ENCODE data around the gene ANGPTL1.
"Not testable (repeated sequence)": the region's sequence is repeated elsewhere in the genome, so short reads cannot be mapped to it uniquely, and the experiment has no call there.

The ANGPTL1 gene

DNA sequence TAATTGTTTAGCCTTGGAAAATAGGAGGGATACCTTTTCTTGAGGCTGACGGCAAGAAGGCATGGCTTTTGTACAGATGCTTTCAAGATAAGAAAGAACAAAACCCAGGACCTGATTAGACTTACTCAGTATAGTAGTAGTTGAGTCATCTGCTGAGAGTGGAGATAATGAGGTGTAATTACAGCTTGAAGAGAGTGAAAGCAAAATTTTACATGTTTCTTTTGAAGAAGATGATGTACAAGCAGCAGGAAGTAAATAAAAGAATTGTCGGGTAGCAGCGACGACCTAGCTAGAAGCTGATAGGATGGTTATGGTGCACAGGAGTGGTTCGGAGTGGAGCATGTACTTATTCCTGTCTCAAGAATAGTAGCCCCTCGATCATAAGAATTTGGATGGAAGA lies 6.6 kb downstream of the ANGPTL1 start:
- no peak for DNase-seq

DNA sequence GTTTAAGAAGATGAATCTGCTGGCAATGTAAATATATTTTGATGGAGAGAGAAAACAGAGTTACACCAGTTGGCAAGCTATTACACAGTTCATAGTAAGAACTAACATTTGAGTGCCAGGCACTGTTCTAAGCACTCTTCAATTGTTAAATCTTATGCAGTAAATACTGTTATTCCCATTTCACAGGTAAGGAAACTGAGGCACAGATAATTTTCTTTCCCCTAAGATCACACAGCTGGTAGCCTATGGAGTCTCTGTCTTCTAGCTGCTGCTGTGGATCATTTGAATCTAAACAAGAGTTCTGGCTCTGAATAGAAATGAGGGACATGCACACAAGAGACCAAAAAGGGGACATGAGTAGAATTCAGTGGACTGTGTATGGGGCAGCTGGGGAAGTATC lies 8.0 kb downstream of the ANGPTL1 start:
- no peak for DNase-seq

DNA sequence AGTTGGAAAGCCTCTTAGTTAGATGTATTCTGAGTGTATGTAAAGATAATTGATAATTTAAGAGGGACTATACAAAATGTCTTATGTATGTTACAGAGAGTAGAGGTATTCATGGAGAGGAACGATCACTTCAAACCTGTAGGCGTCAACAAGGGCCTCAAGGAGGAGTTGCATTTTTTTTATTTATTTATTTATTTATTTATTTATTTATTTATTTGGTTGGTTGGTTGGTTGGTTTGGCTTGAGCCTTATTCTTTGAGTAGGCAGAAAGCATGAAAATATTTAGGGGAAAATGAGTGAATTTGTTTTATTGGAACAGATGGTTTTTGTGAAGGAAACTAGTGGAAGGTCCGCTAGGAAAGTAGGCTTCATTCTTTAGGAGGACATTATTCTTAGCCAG lies 8.5 kb downstream of the ANGPTL1 start:
- DNase-seq, result no peak

DNA sequence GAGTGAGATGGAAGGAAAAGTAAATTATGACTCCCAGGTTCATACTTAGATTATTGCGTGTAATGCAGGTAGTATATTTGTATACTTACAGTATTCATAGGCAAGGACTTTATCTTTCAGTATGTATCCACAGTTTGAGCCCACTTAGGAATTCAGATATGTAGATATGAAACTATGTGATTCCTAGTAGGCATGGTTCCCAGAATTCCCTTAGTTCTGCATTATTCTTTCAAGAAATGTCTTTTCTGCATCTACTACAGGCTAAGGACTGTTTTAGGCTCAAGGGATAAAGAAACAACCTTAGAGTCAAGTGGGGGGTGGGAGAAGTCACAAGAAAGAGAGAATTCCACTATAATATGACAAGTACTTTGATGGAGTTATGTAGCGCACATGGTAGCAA lies 13.8 kb downstream of the ANGPTL1 start:
- DNase-seq, result no peak

DNA sequence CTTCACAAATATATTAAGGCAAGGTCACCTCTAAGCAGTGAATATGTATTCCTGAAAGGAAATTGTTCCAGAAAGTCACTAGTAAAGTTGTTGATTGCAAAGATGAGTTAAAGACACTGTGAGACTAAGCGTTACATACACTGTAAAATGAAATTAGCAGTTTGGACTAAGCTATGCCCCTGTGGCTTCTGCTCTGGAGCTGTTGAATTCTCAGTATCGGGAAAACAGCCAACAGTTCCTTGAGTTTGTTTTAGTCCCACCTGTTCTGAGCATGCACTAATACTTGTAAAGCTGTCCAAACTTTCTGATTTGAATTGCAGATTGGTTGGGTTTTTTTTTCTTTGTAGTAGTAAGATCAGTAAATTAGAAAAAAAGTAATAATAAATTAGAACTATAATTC lies 21.0 kb downstream of the ANGPTL1 start:
- DNase-seq, result no peak

DNA sequence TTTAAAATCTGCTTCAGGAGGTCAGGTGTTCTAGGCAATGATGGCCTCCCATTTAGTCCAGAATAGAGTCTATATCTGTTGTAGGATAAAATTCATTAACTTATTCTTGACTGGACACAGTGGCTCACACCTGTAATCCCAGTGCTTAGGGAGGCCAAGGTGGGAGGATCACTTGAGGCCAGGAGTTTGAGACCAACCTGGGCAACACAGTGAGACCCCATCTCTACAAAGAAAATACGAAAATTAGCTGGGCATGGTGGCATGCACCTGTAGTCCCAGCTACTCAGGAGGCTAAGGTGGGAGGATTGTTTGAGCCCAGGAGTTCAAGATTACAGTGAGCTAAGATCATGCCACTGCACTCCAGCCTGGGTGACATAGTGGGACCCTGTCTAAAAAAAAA lies 23.0 kb downstream of the ANGPTL1 start:
- DNase-seq, result not testable (repeated sequence)

DNA sequence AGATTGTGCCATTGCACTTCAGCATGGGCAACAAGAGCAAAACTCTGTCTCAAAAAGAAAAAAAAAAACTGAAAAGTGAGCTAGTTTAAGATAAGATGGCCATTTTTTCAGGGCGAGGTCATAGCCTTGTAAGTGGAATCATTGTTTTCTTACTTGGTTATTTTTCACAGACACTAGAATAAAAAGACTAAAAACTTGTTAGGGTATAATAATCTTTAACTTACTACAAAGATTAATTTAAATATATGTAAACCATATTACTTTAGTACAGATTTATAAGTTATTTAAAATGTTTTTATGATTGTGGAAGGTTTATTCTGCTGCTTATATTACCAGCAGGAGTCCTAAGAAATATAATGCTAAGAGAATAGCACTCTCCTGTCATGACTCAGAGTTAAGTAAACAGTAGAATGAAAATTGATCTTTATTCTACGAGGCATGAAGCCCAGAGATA lies 23.5 kb downstream of the ANGPTL1 start:
- DNase-seq, result no peak

DNA sequence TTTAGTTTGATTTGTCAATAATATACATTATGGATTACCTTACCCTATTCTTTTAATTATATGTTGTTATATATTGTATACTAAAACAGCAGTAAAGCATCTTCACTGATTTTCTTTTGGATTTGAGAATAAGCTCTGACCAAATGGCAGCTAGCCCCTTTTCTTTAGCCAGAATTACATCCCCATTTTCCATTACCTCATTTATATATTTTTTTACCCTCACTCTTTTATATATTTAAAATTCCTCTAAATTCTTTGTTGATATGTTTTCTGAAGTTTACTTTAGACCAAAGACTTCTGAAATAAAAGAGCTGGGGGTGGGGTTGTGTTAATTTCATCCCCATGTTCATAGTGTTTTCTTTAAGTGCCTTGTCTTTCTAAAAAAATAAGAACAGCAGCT lies 24.6 kb downstream of the ANGPTL1 start:
- DNase-seq, result no peak

DNA sequence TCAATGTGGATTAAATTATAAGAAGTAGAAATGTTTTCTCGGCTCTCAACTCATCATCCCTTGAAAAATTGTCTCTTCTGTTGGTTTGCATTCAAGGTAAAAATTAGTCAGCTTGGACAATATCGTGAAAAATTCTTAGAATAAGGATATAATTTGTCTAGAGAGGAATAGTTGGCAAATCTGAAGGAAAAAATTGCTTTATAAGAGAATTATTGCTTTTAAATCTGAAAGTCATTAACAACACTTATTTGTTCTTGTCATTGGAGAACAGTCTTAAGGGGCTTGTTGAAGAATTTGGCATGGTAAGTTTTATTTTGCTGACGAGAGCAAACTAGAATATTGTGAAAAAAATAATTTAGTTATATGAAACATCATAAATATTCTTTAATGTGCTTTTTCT lies 26.4 kb downstream of the ANGPTL1 start:
- no peak for DNase-seq

DNA sequence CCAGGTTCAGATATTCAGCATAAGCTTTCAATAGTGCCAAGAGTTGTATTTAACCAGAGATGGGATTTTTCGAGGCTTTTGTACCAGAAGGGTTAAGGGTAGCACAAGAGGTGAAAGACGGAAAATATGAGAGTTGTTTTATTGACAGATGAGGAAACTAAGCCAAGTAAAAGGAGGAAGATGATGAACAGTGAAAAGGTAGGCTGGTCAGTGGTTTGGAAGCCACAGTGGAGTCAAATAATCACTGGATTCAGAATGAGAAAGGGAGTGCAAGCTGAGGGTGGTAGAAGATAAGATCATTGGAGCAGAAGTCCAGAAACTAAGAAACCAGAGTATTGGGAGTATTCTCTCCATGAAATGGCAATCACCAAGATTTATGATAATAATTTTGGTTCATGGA lies 45.7 kb downstream of the ANGPTL1 start:
- DNase-seq, result no peak

DNA sequence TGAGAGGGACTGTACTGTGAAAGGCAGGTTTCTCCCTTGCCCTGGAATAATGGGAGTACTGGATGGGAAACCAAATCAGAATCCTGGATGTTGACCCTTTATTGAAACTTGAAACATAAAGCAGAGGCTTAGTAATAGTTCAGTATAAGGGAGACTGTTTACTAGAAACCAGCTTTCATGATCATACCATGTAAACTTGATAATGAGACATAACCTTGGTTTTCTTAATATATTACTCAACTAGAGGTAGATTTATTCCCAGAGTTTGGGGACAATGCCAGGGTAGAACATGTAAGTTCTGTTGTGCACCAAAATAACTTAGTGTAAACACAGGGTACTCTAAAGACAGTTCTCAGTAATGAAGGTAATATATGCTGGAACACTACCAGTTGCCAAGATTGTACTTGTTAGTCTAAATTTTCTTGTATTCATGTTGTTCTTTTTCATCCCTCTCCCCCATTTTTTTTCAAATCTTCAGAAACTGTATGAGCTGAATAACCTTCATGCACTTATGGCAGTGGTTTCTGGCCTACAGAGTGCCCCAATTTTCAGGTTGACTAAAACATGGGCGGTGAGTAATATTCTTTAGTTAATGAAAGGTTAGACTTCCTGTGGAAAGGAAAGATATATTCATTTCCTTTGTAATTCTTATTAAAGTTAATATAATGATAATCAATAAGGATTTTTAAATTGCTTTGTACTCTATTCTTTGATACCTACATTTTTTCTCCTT lies 49.6 kb downstream of the ANGPTL1 start:
- DNase-seq, result no peak

DNA sequence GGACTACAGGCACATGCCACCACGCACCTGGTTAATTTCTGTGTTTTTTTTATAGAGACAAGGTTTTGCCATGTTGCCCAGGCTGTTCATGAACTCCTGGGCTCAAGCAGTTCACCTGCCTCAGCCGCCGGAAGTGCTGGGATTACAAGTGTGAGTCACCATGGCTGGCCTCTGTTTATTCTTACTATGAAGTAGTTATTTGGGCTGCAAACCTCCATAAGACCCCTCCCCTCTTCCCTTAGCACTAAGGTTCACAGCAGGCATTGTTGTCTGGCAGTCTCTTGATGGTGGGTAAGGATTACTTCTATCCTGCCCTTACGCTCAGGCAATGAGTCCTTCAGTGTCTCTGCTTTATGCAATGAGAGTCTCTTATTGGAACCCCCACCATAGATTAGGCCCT lies 51.8 kb downstream of the ANGPTL1 start:
- DNase-seq, result no peak

DNA sequence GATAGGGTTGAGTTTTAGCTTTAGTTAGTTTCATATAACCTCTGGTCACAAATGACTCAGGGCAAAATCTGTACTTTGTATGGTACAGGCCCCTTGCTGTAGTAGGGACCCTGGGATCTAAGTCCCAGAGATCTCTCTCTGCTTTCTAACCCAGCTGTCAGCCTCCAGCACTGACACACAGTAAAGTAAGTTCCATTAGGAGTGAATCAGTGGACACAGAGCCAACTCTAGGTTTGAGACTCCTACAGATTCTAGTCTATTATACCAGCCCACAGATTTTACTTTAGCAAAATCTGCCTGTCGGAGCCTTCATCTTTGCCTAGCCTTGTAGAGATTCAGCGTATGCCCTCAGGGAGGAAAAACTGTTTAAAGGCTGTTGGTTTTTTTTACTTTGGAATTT lies 52.5 kb downstream of the ANGPTL1 start:
- DNase-seq, result no peak

DNA sequence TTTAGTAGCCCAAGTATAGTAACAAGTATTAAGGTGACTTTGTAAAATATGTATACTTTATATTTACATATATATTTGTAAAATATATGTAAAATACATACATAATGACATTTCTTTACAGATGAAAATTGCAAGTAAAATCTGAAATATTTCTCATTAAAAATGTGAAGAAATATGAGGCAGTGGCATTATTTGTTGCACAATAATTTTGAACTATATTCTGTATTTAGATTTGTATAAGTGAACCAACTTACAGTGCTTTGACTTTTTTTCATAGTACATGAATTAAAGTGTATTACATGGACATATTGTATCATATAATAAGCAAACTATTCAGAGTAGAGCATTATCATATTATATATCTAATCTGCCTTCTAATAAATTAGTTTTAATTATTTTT lies 60.3 kb downstream of the ANGPTL1 start:
- no peak for DNase-seq

DNA sequence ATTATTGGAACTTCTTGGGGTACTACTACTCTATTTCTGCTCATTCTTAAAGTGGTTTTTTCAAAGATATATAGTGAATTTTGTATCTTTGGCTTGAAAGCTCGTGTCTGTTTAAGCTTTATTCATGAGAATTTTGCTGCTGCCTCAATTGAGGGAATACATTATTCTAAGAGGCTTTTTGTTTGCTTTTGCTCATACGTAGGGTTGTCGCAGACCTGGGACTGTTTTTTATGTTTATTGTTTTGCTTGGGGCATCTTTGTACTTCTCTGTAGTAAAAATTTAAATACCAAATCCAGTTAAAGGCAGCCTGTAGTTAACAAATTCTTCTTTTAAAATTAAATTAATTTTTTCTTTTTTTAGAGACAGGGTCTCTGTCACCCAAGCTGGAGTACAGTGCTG lies 62.3 kb downstream of the ANGPTL1 start:
- DNase-seq, result no peak

DNA sequence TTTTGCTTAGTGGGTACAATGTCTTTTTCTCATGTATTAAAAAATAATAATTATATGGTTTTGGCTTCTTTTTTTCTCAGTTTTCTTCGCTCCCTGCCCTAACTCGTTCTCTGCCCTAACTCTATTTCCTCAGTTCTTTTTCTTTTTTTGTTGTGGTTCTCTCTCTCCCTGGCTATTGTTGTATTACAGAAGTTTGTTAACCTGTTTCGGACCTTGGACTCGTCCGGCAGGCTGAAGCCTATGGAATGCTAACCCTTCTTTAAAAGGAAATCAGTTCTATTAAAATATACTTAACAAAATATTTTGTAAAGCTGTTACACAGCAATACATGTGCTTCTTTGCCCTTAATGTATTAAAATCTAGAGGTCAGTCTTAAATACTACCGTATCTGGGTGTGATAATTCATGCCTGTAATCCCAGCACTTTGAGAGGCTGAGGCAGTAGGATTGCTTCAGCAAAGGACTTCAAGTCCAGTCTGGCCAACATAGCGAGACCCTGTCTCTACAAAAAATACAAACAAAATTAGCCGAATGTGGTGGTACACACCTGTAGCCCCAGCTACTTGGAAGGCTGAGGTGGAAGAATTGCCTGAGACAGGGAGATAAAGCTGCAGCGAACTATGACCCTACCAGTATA lies 64.1 kb downstream of the ANGPTL1 start:
- DNase-seq, result no peak

DNA sequence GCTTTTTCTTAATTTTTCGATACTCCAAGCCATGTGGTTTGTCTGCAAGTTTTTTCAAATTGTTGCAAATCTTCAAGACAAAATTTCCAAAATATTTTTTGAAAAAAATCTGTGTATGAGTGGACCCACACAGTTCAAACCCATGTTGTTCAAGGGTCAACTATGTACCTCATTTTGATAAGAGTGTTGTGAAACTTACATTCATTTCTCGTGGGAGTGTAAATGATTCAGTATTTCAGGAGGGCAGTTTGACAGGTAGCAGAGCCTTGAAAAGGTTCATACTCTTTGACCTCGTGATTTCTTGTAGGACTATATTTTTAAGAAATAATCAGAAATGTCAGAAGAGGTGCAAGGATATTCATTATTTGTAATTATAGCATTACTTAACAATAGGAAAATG lies 68.0 kb downstream of the ANGPTL1 start:
- DNase-seq, result no peak
